ENCODE data around the gene NHSL1.

Gene NHSL1

GRCh38 chr6:138465007-138465645, 34.2 kb downstream of the NHSL1 start:
- DNase-seq (ENCODE audit: low spot score) = no peak

GRCh38 chr6:138464085-138464484, 35.2 kb downstream of the NHSL1 start:
- DNase-seq (ENCODE audit: low spot score) = no peak

- DNase-seq (ENCODE audit: low spot score) = no peak
Measured at GRCh38 chr6:138461647-138462046, 37.6 kb downstream of the NHSL1 start.

- no peak for DNase-seq (ENCODE audit: low spot score)
Measured at GRCh38 chr6:138456401-138456790, 42.9 kb downstream of the NHSL1 start.

- no peak for DNase-seq (ENCODE audit: low spot score)
Measured at GRCh38 chr6:138455746-138456400, 43.4 kb downstream of the NHSL1 start.

- no peak for DNase-seq (ENCODE audit: low spot score)
Measured at GRCh38 chr6:138454981-138455706, 44.1 kb downstream of the NHSL1 start.

GRCh38 chr6:138451043-138451442, 48.3 kb downstream of the NHSL1 start:
- no peak for DNase-seq (ENCODE audit: low spot score)

- DNase-seq (ENCODE audit: low spot score) = no peak
Measured at GRCh38 chr6:138450445-138450844, 48.8 kb downstream of the NHSL1 start.

GRCh38 chr6:138446821-138447220, 52.5 kb downstream of the NHSL1 start:
- DNase-seq (ENCODE audit: low spot score) = no peak

- no peak for DNase-seq (ENCODE audit: low spot score)
Measured at GRCh38 chr6:138443979-138444378, 55.3 kb downstream of the NHSL1 start.

- no peak for DNase-seq (ENCODE audit: low spot score)
Measured at GRCh38 chr6:138442663-138443062, 56.6 kb downstream of the NHSL1 start.

GRCh38 chr6:138441965-138442364, 57.3 kb downstream of the NHSL1 start:
- no peak for DNase-seq (ENCODE audit: low spot score)

GRCh38 chr6:138440758-138441357, 58.4 kb downstream of the NHSL1 start:
- no peak for DNase-seq (ENCODE audit: low spot score)

- DNase-seq (ENCODE audit: low spot score) = no peak
Measured at GRCh38 chr6:138440296-138440695, 59.0 kb downstream of the NHSL1 start.

- DNase-seq (ENCODE audit: low spot score) = no peak
Measured at GRCh38 chr6:138439546-138439945, 59.7 kb downstream of the NHSL1 start.

- DNase-seq (ENCODE audit: low spot score) = no peak
Measured at GRCh38 chr6:138434925-138435324, 64.4 kb downstream of the NHSL1 start.

GRCh38 chr6:138434096-138434495, 65.2 kb downstream of the NHSL1 start:
- no peak for DNase-seq (ENCODE audit: low spot score)

GRCh38 chr6:138432063-138432356, 67.3 kb downstream of the NHSL1 start:
- DNase-seq (ENCODE audit: low spot score) = no peak

- DNase-seq (ENCODE audit: low spot score) = no peak
Measured at GRCh38 chr6:138431256-138432062, 67.8 kb downstream of the NHSL1 start.

GRCh38 chr6:138430361-138431145, 68.7 kb downstream of the NHSL1 start:
- DNase-seq (ENCODE audit: low spot score) = no peak

GRCh38 chr6:138429761-138430160, 69.5 kb downstream of the NHSL1 start:
- DNase-seq (ENCODE audit: low spot score) = no peak
